Measurements from ENCODE around the gene LONP1.

LONP1 gene

GRCh38 chr19:5753743-5754142, 33.8 kb upstream of the LONP1 start:
- H3K4me3 ChIP-seq (ENCODE audit: low read depth, low read length), result no peak overlapping the region
- no peak for TF ChIP-seq REPIN1 (tag by site-specific recombination; IDR thresholded peaks at IDR 0.05; ENCODE audit: low read depth)
- no peak for TF ChIP-seq PRDM4 (tag by site-specific recombination; IDR thresholded peaks at IDR 0.05)
- no peak for TF ChIP-seq RBAK (tag by site-specific recombination; IDR thresholded peaks at IDR 0.05)
- no peak for TF ChIP-seq ZNF514 (tag by site-specific recombination; IDR thresholded peaks at IDR 0.05)
- TF ChIP-seq ZNF175 (tag by site-specific recombination; IDR thresholded peaks at IDR 0.05), result no peak
- no peak for TF ChIP-seq ZNF529 (tag by site-specific recombination; IDR thresholded peaks at IDR 0.05; ENCODE audit: insufficient replicate concordance)
- TF ChIP-seq ZNF677 (tag by site-specific recombination; IDR thresholded peaks at IDR 0.05), result no peak
- no peak for TF ChIP-seq SP2 (tag by site-specific recombination; IDR thresholded peaks at IDR 0.05)
- TF ChIP-seq MEIS1 (CRISPR knock-in tag; IDR thresholded peaks at IDR 0.05; ENCODE audit: borderline replicate concordance), result no peak
- TF ChIP-seq KLF8 (tag by site-specific recombination; IDR thresholded peaks at IDR 0.05), result no peak
- TF ChIP-seq MZF1 (tag by site-specific recombination; IDR thresholded peaks at IDR 0.05; ENCODE audit: borderline replicate concordance), result no peak
- TF ChIP-seq ZNF19 (tag by site-specific recombination; IDR thresholded peaks at IDR 0.05; ENCODE audit: low read depth), result no peak
- TF ChIP-seq, protein P1, sequence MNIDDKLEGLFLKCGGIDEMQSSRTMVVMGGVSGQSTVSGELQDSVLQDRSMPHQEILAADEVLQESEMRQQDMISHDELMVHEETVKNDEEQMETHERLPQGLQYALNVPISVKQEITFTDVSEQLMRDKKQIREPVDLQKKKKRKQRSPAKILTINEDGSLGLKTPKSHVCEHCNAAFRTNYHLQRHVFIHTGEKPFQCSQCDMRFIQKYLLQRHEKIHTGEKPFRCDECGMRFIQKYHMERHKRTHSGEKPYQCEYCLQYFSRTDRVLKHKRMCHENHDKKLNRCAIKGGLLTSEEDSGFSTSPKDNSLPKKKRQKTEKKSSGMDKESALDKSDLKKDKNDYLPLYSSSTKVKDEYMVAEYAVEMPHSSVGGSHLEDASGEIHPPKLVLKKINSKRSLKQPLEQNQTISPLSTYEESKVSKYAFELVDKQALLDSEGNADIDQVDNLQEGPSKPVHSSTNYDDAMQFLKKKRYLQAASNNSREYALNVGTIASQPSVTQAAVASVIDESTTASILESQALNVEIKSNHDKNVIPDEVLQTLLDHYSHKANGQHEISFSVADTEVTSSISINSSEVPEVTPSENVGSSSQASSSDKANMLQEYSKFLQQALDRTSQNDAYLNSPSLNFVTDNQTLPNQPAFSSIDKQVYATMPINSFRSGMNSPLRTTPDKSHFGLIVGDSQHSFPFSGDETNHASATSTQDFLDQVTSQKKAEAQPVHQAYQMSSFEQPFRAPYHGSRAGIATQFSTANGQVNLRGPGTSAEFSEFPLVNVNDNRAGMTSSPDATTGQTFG (tag by site-specific recombination; IDR thresholded peaks at IDR 0.05; ENCODE audit: borderline replicate concordance), result no peak
- TF ChIP-seq ZBTB17 (tag by site-specific recombination; IDR thresholded peaks at IDR 0.05), result no peak
- TF ChIP-seq SCRT1 (tag by site-specific recombination; IDR thresholded peaks at IDR 0.05; ENCODE audit: borderline replicate concordance), result no peak
- no peak for TF ChIP-seq ZNF366 (tag by site-specific recombination; conservative IDR thresholded peaks at IDR 0.05)
- H3K27ac ChIP-seq (ENCODE audit: extremely low read depth, low read depth, low read length), result no peak overlapping the region
- POLR2A ChIA-PET, result no interaction called here
- no peaks in the 10 kb centered on the region for H3K4me1 ChIP-seq (ENCODE audit: control insufficient read depth, insufficient read depth, low read length)
- no peaks in the 10 kb centered on the region for H3K36me3 ChIP-seq (ENCODE audit: control insufficient read depth in 2 of 2, insufficient read depth in 1 of 2, low read length in 2 of 2)
- CTCF ChIA-PET, result no interaction called here
- H3K9me3 ChIP-seq (ENCODE audit: control insufficient read depth, insufficient read depth, low read depth, low read length), result no peaks in the 10 kb centered on the region

- H3K27ac ChIP-seq (ENCODE audit: extremely low read depth, low read depth, low read length), result no peak overlapping the region
- H3K9me3 ChIP-seq (ENCODE audit: control insufficient read depth, insufficient read depth, low read depth, low read length), result no peaks in the 10 kb centered on the region
- ChIA-PET POLR2A (no interaction called here), CTCF (no interaction called here)
- no peaks in the 10 kb centered on the region for H3K36me3 ChIP-seq (ENCODE audit: control insufficient read depth in 2 of 2, insufficient read depth in 1 of 2, low read length in 2 of 2)
- no peak overlapping the region for H3K4me3 ChIP-seq (ENCODE audit: low read depth, low read length)
- no peak for TF ChIP-seq ZNF670 (tag by site-specific recombination; IDR thresholded peaks at IDR 0.05; ENCODE audit: low read depth)
- no peak for TF ChIP-seq YY1 (tag by site-specific recombination; IDR thresholded peaks at IDR 0.05)
- TF ChIP-seq, protein P2, sequence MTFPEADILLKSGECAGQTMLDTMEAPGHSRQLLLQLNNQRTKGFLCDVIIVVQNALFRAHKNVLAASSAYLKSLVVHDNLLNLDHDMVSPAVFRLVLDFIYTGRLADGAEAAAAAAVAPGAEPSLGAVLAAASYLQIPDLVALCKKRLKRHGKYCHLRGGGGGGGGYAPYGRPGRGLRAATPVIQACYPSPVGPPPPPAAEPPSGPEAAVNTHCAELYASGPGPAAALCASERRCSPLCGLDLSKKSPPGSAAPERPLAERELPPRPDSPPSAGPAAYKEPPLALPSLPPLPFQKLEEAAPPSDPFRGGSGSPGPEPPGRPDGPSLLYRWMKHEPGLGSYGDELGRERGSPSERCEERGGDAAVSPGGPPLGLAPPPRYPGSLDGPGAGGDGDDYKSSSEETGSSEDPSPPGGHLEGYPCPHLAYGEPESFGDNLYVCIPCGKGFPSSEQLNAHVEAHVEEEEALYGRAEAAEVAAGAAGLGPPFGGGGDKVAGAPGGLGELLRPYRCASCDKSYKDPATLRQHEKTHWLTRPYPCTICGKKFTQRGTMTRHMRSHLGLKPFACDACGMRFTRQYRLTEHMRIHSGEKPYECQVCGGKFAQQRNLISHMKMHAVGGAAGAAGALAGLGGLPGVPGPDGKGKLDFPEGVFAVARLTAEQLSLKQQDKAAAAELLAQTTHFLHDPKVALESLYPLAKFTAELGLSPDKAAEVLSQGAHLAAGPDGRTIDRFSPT (tag by site-specific recombination; IDR thresholded peaks at IDR 0.05), result no peak
- no peak for TF ChIP-seq ZNF423 (tag by site-specific recombination; IDR thresholded peaks at IDR 0.05)
- TF ChIP-seq ZNF362 (tag by site-specific recombination; IDR thresholded peaks at IDR 0.05), result no peak
- TF ChIP-seq ZNF248 (tag by site-specific recombination; IDR thresholded peaks at IDR 0.05), result no peak
- TF ChIP-seq, protein P3, sequence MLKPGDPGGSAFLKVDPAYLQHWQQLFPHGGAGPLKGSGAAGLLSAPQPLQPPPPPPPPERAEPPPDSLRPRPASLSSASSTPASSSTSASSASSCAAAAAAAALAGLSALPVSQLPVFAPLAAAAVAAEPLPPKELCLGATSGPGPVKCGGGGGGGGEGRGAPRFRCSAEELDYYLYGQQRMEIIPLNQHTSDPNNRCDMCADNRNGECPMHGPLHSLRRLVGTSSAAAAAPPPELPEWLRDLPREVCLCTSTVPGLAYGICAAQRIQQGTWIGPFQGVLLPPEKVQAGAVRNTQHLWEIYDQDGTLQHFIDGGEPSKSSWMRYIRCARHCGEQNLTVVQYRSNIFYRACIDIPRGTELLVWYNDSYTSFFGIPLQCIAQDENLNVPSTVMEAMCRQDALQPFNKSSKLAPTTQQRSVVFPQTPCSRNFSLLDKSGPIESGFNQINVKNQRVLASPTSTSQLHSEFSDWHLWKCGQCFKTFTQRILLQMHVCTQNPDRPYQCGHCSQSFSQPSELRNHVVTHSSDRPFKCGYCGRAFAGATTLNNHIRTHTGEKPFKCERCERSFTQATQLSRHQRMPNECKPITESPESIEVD (tag by site-specific recombination; IDR thresholded peaks at IDR 0.05), result no peak
- no peak for TF ChIP-seq ZBTB17 (tag by site-specific recombination; IDR thresholded peaks at IDR 0.05)
- TF ChIP-seq KLF8 (tag by site-specific recombination; IDR thresholded peaks at IDR 0.05), result no peak
- H3K4me1 ChIP-seq (ENCODE audit: control insufficient read depth, insufficient read depth, low read length), result no peaks in the 10 kb centered on the region
Measured at GRCh38 chr19:5751709-5752108, 31.8 kb upstream of the LONP1 start.
